HCT116 (cell line): ENCODE results near the gene KLHDC4. TPM values are rescaled to one million over a fixed set of nuclear protein-coding genes. Genes with fewer than 3 reads are reported as not detected.

Source experiments
- ATAC-seq: fragments of 200-7000 bp; cut with Tn5 transposase; 2 replicates; pipeline ENCODE4 v1.9.1; 2020; ENCODE audit warnings: mild to moderate bottlenecking, moderate library complexity
- BruUV-seq: library from RNA; stranded (reverse); fragments of 400-500 nt; replicated peaks from 2 replicates; lab custom pipeline; 2021; lab: Mats Ljungman, UMichigan
- CTCF ChIA-PET: fragments of 300-600 bp; sonication (Branson Sonifier 250); formaldehyde crosslinking; loops from one replicate; lab custom pipeline; 2021; ENCODE audit warnings: antibody characterized with exemption; lab: Charles Lee
- POLR2A ChIA-PET: fragments of 300-600, 350-600 bp; sonication (Branson Sonifier 250); formaldehyde crosslinking; loops from one replicate; lab custom pipeline; 2021; ENCODE audit warnings: antibody characterized with exemption; lab: Charles Lee
- RAD21 ChIA-PET, 2 experiments: fragments of 300-600 bp; sonication (Branson Sonifier 250); formaldehyde crosslinking; loops; one replicate each; lab custom pipeline; 2023; ENCODE audit warnings: low total read pairs in 2 of 2; ENCODE audit not compliant: uncharacterized antibody in 2 of 2, unreplicated experiment in 2 of 2, low non-redundant PET in 1 of 2; lab: Charles Lee
- DNase-seq: peaks from one replicate; pipeline ENCODE4 v3.0.0-alpha.2; 2010; ENCODE audit warnings: low read depth, low spot score
- H2AFZ ChIP-seq: fragments of 200-600 bp; shearing (Covaris generic), sonication (generic); 2 replicates; pipeline ENCODE4 v1.6.1; 2017; ENCODE audit warnings: low read depth, mixed run types, mixed read lengths, antibody characterized with exemption, low read length; ENCODE audit not compliant: poor library complexity, severe bottlenecking
- H3K27ac ChIP-seq: 2 replicates; pipeline ENCODE4 v1.5.1; 2012; ENCODE audit warnings: low read depth, low read length
- H3K27me3 ChIP-seq: fragments of 200-600 bp; sonication (generic); 2 replicates; pipeline ENCODE4 v1.6.1; 2016; ENCODE audit warnings: mixed run types, low read length, mixed read lengths; ENCODE audit not compliant: insufficient read depth
- H3K36me3 ChIP-seq, 2 experiments: fragments of 200-500 bp in 1 of 2; fragments of 200-600 bp in 1 of 2; sonication (Bioruptor generic) in 1 of 2; sonication (generic) in 1 of 2; 2 replicates each; pipeline versions ENCODE4 v1.5.1 to v1.6.1; 2014 to 2016; ENCODE audit warnings: low read length in 2 of 2, inconsistent platforms in 1 of 2, mixed read lengths in 1 of 2, mixed run types in 1 of 2; ENCODE audit not compliant: insufficient read depth in 2 of 2, control insufficient read depth in 1 of 2
- H3K4me1 ChIP-seq, 2 experiments: fragments of 200-600 bp in 1 of 2; sonication (generic) in 1 of 2; 2 replicates each; pipeline versions ENCODE4 v1.5.1 to v1.6.1; 2012 to 2017; ENCODE audit warnings: low read length in 2 of 2, inconsistent platforms in 1 of 2, mild to moderate bottlenecking in 1 of 2, mixed read lengths in 1 of 2, mixed run types in 1 of 2, moderate library complexity in 1 of 2; ENCODE audit not compliant: insufficient read depth in 2 of 2, control insufficient read depth in 1 of 2
- H3K4me2 ChIP-seq: fragments of 200-600 bp; sonication (generic); 2 replicates; pipeline ENCODE4 v1.6.1; 2017; ENCODE audit warnings: mixed run types, low read length, mixed read lengths
- H3K4me3 ChIP-seq, 2 experiments: fragments of 200-600 bp in 1 of 2; sonication (generic) in 1 of 2; replicated peaks in 1 of 2; 2 replicates each; pipeline ENCODE4 v1.5.1; 2011 to 2016; ENCODE audit warnings: low read length in 2 of 2, control low read depth in 1 of 2, low read depth in 1 of 2, mild to moderate bottlenecking in 1 of 2, mixed read lengths in 1 of 2, mixed run types in 1 of 2
- H3K79me2 ChIP-seq: fragments of 200-600 bp; sonication (generic); 2 replicates; pipeline ENCODE4 v1.6.1; 2017; ENCODE audit warnings: mild to moderate bottlenecking, mixed run types, low read length, moderate library complexity, mixed read lengths; ENCODE audit not compliant: insufficient read depth
- H3K9ac ChIP-seq: fragments of 200-600 bp; sonication (generic); 2 replicates; pipeline ENCODE4 v1.6.1; 2016; ENCODE audit warnings: low read length, mixed read lengths
- H3K9me2 ChIP-seq: fragments of 200-600 bp; sonication (generic), shearing (Covaris generic); 2 replicates; pipeline ENCODE4 v1.6.1; 2017; ENCODE audit warnings: mixed run types, mild to moderate bottlenecking, moderate library complexity; ENCODE audit not compliant: insufficient read depth
- H3K9me3 ChIP-seq, 2 experiments: fragments of 200-500 bp in 1 of 2; fragments of 200-600 bp in 1 of 2; sonication (Bioruptor generic) in 1 of 2; sonication (generic) in 1 of 2; 2 replicates each; pipeline ENCODE4 v1.6.1; 2014 to 2017; ENCODE audit warnings: low read length in 2 of 2, mixed read lengths in 2 of 2, inconsistent platforms in 1 of 2, low read depth in 1 of 2, mild to moderate bottlenecking in 1 of 2, mixed run types in 1 of 2, moderate library complexity in 1 of 2; ENCODE audit not compliant: control insufficient read depth in 1 of 2, insufficient read depth in 1 of 2
- H4K20me1 ChIP-seq: fragments of 200-600 bp; sonication (generic), shearing (Covaris generic); 2 replicates; pipeline ENCODE4 v1.6.1; 2017; ENCODE audit warnings: mixed run types, mild to moderate bottlenecking, moderate library complexity; ENCODE audit not compliant: insufficient read depth
- ATF3 ChIP-seq: IDR thresholded peaks from 2 replicates; pipeline ENCODE4 v1.6.1; 2012
- CBX3 ChIP-seq: IDR thresholded peaks from 2 replicates; pipeline ENCODE4 v1.6.1; 2012; ENCODE audit warnings: low read depth
- CEBPB ChIP-seq: IDR thresholded peaks from 2 replicates; pipeline ENCODE4 v1.6.1; 2012; ENCODE audit warnings: low read depth
- EGR1 ChIP-seq: IDR thresholded peaks from 2 replicates; pipeline ENCODE4 v1.6.1; 2012; ENCODE audit warnings: low read depth
- EZH2 ChIP-seq: fragments of 200-600 bp; sonication (generic); IDR thresholded peaks from 2 replicates; pipeline ENCODE4 v1.6.1; 2017; ENCODE audit warnings: antibody characterized with exemption, mixed run types
- EZH2phosphoT487 ChIP-seq: fragments of 200-600 bp; IDR thresholded peaks from 2 replicates; pipeline ENCODE4 v1.6.1; 2018; ENCODE audit warnings: antibody characterized with exemption, borderline replicate concordance
- FOSL1 ChIP-seq: IDR thresholded peaks from 2 replicates; pipeline ENCODE4 v1.6.1; 2012; ENCODE audit warnings: low read depth
- JUND ChIP-seq: IDR thresholded peaks from 2 replicates; pipeline ENCODE4 v1.6.1; 2012
- POLR2AphosphoS5 ChIP-seq: IDR thresholded peaks from 2 replicates; pipeline ENCODE4 v1.6.1; 2011; ENCODE audit warnings: mild to moderate bottlenecking, low read depth, low read length, moderate library complexity
- RAD21 ChIP-seq: IDR thresholded peaks from 2 replicates; pipeline ENCODE4 v1.6.1; 2012; ENCODE audit warnings: low read depth, mild to moderate bottlenecking
- SIN3A ChIP-seq: IDR thresholded peaks from 2 replicates; pipeline ENCODE4 v1.6.1; 2012; ENCODE audit warnings: low read depth
- SP1 ChIP-seq: IDR thresholded peaks from 2 replicates; pipeline ENCODE4 v1.6.1; 2012; ENCODE audit warnings: low read depth
- SRF ChIP-seq: IDR thresholded peaks from 2 replicates; pipeline ENCODE4 v1.6.1; 2012; ENCODE audit warnings: low read depth
- TCF7L2 ChIP-seq: IDR thresholded peaks from 2 replicates; pipeline ENCODE4 v1.7.0; 2011; ENCODE audit warnings: borderline replicate concordance, inconsistent platforms; ENCODE audit not compliant: insufficient read depth, insufficient read length; ENCODE audit errors: extremely low read depth
- YY1 ChIP-seq: IDR thresholded peaks from 2 replicates; pipeline ENCODE4 v1.6.1; 2011; ENCODE audit warnings: low read length, low read depth, moderate library complexity, mild to moderate bottlenecking; ENCODE audit not compliant: insufficient replicate concordance; ENCODE audit errors: extremely low read depth
- ZFX ChIP-seq: fragments of 450-650 bp; IDR thresholded peaks from 2 replicates; pipeline ENCODE4 v1.6.1; 2017
- ZNF274 ChIP-seq: fragments of 200-500 bp; sonication (Bioruptor generic); IDR thresholded peaks from 2 replicates; pipeline ENCODE4 v1.6.1; 2014; ENCODE audit warnings: mild to moderate bottlenecking, low read depth, low read length, inconsistent platforms
- intact Hi-C: fragments of 100-400 bp; cut with micrococcal nuclease; formaldehyde crosslinking; loops from 2 replicates; pipeline ENCODE4 v1.10.0; 2022
- total RNA-seq: library from RNA; stranded (reverse); gene quantifications from one replicate; pipeline ENCODE4 v1.2.1, GENCODE V29; 2021; ENCODE audit not compliant: unreplicated experiment
- TF ChIP-seq, protein P1 (sequence below): IDR thresholded peaks from 2 replicates; pipeline ENCODE4 v1.6.1; 2012; ENCODE audit warnings: low read depth
- TF ChIP-seq, protein P2 (sequence below): IDR thresholded peaks from 2 replicates; pipeline ENCODE4 v1.6.1; 2012

The KLHDC4 gene
- total RNA-seq, 1 experiment from 2014 or later: 107 TPM

DNA sequence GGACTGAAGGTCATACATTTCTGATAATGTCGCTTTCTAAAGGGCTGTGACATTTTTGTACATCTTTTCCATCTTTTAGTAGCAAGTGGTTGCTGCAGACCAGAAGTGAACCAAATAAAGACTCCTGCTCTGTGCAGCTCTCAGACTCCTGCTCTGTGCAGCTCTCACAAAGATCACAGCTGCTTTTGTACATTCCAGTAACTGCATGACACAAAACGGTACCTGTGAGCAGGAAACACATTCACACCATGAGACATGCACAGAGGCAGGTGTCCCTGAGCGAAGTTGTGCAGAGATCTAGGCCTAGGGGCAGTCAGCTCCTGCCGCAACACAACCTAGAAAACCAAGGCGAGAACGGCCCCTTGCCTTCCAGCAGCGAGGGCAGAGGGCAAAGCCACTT, 67.5 kb downstream of the KLHDC4 start:
- no TSS peak for BruUV-seq
- POLR2A ChIA-PET: no interaction called here
- Histone ChIP-seq H3K9me2 (no peaks in the 10 kb centered on the region), H3K27me3 (no peaks in the 10 kb centered on the region), H3K9me3 (no peaks in the 10 kb centered on the region), H3K4me3 (no peak overlapping the region), H2AFZ (no peak overlapping the region), H3K27ac (no peak overlapping the region), H3K9ac (no peak overlapping the region), H3K36me3 (peaks cover 9 to 19% of the 10 kb centered on the region in 2 experiments; a peak in 3 of 4 replicates), H3K79me2 (no peaks in the 10 kb centered on the region), H3K4me1 (no peaks in the 10 kb centered on the region), H4K20me1 (no peaks in the 10 kb centered on the region), H3K4me2 (no peak overlapping the region)
- CTCF ChIA-PET: no interaction called here
- ATAC-seq (no peak), DNase-seq (no peak)
- RAD21 ChIA-PET: no interaction called here
- intact Hi-C loops: no loop called here
- TF ChIP-seq POLR2AphosphoS5 (no peak), EGR1 (no peak), RAD21 (no peak), JUND (no peak), ZFX (no peak), EZH2 (no peak), YY1 (no peak), CBX3 (no peak), TCF7L2 (no peak), SRF (no peak), SP1 (no peak), EZH2phosphoT487 (no peak), FOSL1 (no peak), ATF3 (no peak), SIN3A (no peak), ZNF274 (no peak), CEBPB (no peak)
- TF ChIP-seq, protein P1, sequence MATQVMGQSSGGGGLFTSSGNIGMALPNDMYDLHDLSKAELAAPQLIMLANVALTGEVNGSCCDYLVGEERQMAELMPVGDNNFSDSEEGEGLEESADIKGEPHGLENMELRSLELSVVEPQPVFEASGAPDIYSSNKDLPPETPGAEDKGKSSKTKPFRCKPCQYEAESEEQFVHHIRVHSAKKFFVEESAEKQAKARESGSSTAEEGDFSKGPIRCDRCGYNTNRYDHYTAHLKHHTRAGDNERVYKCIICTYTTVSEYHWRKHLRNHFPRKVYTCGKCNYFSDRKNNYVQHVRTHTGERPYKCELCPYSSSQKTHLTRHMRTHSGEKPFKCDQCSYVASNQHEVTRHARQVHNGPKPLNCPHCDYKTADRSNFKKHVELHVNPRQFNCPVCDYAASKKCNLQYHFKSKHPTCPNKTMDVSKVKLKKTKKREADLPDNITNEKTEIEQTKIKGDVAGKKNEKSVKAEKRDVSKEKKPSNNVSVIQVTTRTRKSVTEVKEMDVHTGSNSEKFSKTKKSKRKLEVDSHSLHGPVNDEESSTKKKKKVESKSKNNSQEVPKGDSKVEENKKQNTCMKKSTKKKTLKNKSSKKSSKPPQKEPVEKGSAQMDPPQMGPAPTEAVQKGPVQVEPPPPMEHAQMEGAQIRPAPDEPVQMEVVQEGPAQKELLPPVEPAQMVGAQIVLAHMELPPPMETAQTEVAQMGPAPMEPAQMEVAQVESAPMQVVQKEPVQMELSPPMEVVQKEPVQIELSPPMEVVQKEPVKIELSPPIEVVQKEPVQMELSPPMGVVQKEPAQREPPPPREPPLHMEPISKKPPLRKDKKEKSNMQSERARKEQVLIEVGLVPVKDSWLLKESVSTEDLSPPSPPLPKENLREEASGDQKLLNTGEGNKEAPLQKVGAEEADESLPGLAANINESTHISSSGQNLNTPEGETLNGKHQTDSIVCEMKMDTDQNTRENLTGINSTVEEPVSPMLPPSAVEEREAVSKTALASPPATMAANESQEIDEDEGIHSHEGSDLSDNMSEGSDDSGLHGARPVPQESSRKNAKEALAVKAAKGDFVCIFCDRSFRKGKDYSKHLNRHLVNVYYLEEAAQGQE: no peak
- TF ChIP-seq, protein P2, sequence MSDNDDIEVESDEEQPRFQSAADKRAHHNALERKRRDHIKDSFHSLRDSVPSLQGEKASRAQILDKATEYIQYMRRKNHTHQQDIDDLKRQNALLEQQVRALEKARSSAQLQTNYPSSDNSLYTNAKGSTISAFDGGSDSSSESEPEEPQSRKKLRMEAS: no peak
